ENCODE data around the gene GABRR3.

- TF ChIP-seq EZH2 (IDR thresholded peaks at IDR 0.05) (no peak), POLR2AphosphoS5 (IDR thresholded peaks at IDR 0.05; ENCODE audit: borderline replicate concordance, low read depth, low read length) (no peak)
Measured at GRCh38 chr3:97937205-97937604, 97.9 kb downstream of the GABRR3 start.

Data from SK-N-MC (cell line).